K562 (cell line): ENCODE results near the gene AHCYL1. TPM values are rescaled to one million over a fixed set of nuclear protein-coding genes. Genes with fewer than 3 reads are reported as not detected.

Experiments used
- ARNT ChIP-seq, 2 experiments: fragments of 450-650 bp; IDR thresholded peaks; 2 replicates each; pipeline ENCODE4 v1.6.1; 2016; ENCODE audit warnings: mild to moderate bottlenecking in 1 of 2
- ATF6 ChIP-seq: sonication (generic); formaldehyde crosslinking; IDR thresholded peaks from 2 replicates; pipeline ENCODE4 v1.4.0; 2020; ENCODE audit warnings: mild to moderate bottlenecking, missing genetic modification reagents
- CTCF ChIP-seq, 3 experiments: IDR thresholded peaks in 2 of 3; conservative IDR thresholded peaks in 1 of 3; 2 replicates each; pipeline ENCODE4 v1.5.1; 2011 to 2012; ENCODE audit warnings: low read length in 3 of 3, mild to moderate bottlenecking in 3 of 3, control low read depth in 2 of 3, improper control_type of control experiment in 1 of 3, inconsistent platforms in 1 of 3, low read depth in 1 of 3, mixed read lengths in 1 of 3, moderate library complexity in 1 of 3; ENCODE audit not compliant: insufficient read depth in 2 of 3
- DPF2 ChIP-seq: fragments of 450-650 bp; IDR thresholded peaks from 2 replicates; pipeline ENCODE4 v1.6.1; 2016
- HDGF ChIP-seq: fragments of 450-650 bp; IDR thresholded peaks from 2 replicates; pipeline ENCODE4 v1.6.1; 2016
- MAFF ChIP-seq: IDR thresholded peaks from 2 replicates; pipeline ENCODE4 v1.6.1; 2012; ENCODE audit warnings: low read length, improper control_type of control experiment
- MCM2 ChIP-seq: fragments of 450-650 bp; IDR thresholded peaks from 2 replicates; pipeline ENCODE4 v1.6.1; 2017; ENCODE audit warnings: low read depth, mild to moderate bottlenecking
- MCM3 ChIP-seq: fragments of 450-650 bp; IDR thresholded peaks from 2 replicates; pipeline ENCODE4 v1.6.1; 2016
- PRDM10 ChIP-seq: fragments of 450-650 bp; IDR thresholded peaks from 2 replicates; pipeline ENCODE4 v1.6.1; 2018; ENCODE audit not compliant: partially characterized antibody
- SETDB1 ChIP-seq: IDR thresholded peaks from one replicate; pipeline ENCODE4 v1.6.1; 2012; ENCODE audit warnings: low read length, control low read depth, inconsistent platforms
- SMAD3 ChIP-seq: fragments of 450-650 bp; formaldehyde crosslinking; conservative IDR thresholded peaks from 2 replicates; pipeline ENCODE4 v1.4.0; 2020; ENCODE audit warnings: mild to moderate bottlenecking
- SMARCE1 ChIP-seq: fragments of 450-650 bp; IDR thresholded peaks from 2 replicates; pipeline ENCODE4 v1.7.1; 2016; ENCODE audit warnings: mild to moderate bottlenecking
- SREBF2 ChIP-seq: sonication (generic); formaldehyde crosslinking; IDR thresholded peaks from 2 replicates; pipeline ENCODE4 v1.4.0; 2020; ENCODE audit warnings: mild to moderate bottlenecking, missing genetic modification reagents
- XRCC3 ChIP-seq: fragments of 450-650 bp; IDR thresholded peaks from 2 replicates; pipeline ENCODE4 v1.6.1; 2017; ENCODE audit warnings: mild to moderate bottlenecking, moderate library complexity
- XRCC4 ChIP-seq: IDR thresholded peaks from one replicate; pipeline ENCODE4 v1.6.1; 2011; ENCODE audit not compliant: insufficient read depth, insufficient read length; ENCODE audit errors: extremely low read depth
- ZBTB5 ChIP-seq: fragments of 450-650 bp; IDR thresholded peaks from 2 replicates; pipeline ENCODE4 v1.6.1; 2017; ENCODE audit warnings: antibody characterized with exemption
- ZBTB9 ChIP-seq: fragments of 450-650 bp; formaldehyde crosslinking; IDR thresholded peaks from 2 replicates; pipeline ENCODE4 v1.4.0; 2020; ENCODE audit warnings: mild to moderate bottlenecking, moderate library complexity
- ZNF239 ChIP-seq: fragments of 250-450 bp; sonication (Bioruptor Pico); IDR thresholded peaks from 2 replicates; pipeline ENCODE4 v1.4.0; 2020; ENCODE audit warnings: mild to moderate bottlenecking
- ZNF583 ChIP-seq: fragments of 250-450 bp; sonication (Bioruptor Pico); IDR thresholded peaks from 2 replicates; pipeline ENCODE4 v1.4.0; 2020
- polyA plus RNA-seq, 8 experiments: library from polyadenylated mRNA; depleted of rRNA in 4 of 8; stranded (reverse) in 5 of 8; unstranded in 3 of 8; fragments of >200 nt; fragmentation: Nextera tagmentation in 2 of 8; fragmentation: Illumina TruSeq in 1 of 8; extraction: Ambion mirVana in 2 of 8; extraction: Trizol in 1 of 8; gene quantifications; 2 replicates each; pipeline versions ENCODE4 v1.2.1 to v1.2.3, GENCODE V29; 2011 to 2014; ENCODE audit warnings: inconsistent platforms in 1 of 8, missing spikeins in 1 of 8
- total RNA-seq, 7 experiments: library from RNA; depleted of rRNA in 6 of 7; stranded (reverse); fragments of >200 nt in 6 of 7; fragmentation: Illumina TruSeq in 2 of 7; extraction: Trizol in 2 of 7; gene quantifications; 2 replicates each; pipeline versions ENCODE4 v1.2.1 to v1.2.3, GENCODE V29; 2011 to 2021; ENCODE audit warnings: low replicate concordance in 1 of 7

Gene AHCYL1
- total and polyA plus RNA-seq, 9 of the 15 experiments (the other 6 are each of a cell fraction or from before 2014, with no cell fraction given), result 27.3 to 118 (median 44.5) TPM

- TF ChIP-seq PRDM10 (peak; percentile 54), SETDB1 (no peak), ZBTB5 (no peak), SMARCE1 (no peak), ARNT (IDR thresholded peaks at IDR 0.05) (no peak), ZBTB9 (CRISPR knock-in tag) (no peak), MCM2 (no peak), XRCC4 (no peak), DPF2 (no peak), SMAD3 (no peak), CTCF (IDR thresholded peaks at IDR 0.05 in 2 of 3, conservative IDR thresholded peaks at IDR 0.05 in 1 of 3; ENCODE audit: insufficient read depth in 2 of 3, low read depth in 1 of 3, low read length in 3 of 3) (no peak), XRCC3 (no peak), SREBF2 (CRISPR knock-in tag) (no peak), MCM3 (no peak), MAFF (no peak), ATF6 (0 out of 2 replicates have a peak, but pooled peaks have one; percentile 49), ZNF239 (CRISPR knock-in tag) (no peak), ZNF583 (CRISPR knock-in tag) (0 out of 2 replicates have a peak, but pooled peaks have one; percentile 2), HDGF (0 out of 2 replicates have a peak, but pooled peaks have one; percentile 25)
Measured at GRCh38 chr1:110035236-110035752, 50.7 kb downstream of the AHCYL1 start (continued).
